Motor neuron (in vitro differentiated cells): Measurements from ENCODE around the gene CFAP100. TPM values are rescaled to one million over a fixed set of nuclear protein-coding genes. Genes with fewer than 3 reads are reported as not detected.

ENCODE experiments used
- ATAC-seq, 8 experiments: fragments of 200-7000 bp; cut with Tn5 transposase; replicated peaks in 6 of 8; 2 replicates each; pipeline ENCODE4 v1.8.0; 2021; ENCODE audit warnings: mild to moderate bottlenecking in 8 of 8, moderate library complexity in 8 of 8
- H3K27ac ChIP-seq, 2 donors: fragments of 250-450 bp; sonication (Bioruptor Pico); 2 replicates each; pipeline ENCODE4 v1.9.0; 2021; ENCODE audit warnings: antibody characterized with exemption in 2 of 2, mild to moderate bottlenecking in 2 of 2, moderate library complexity in 1 of 2
- H3K4me1 ChIP-seq, 2 donors: fragments of 250-450 bp; sonication (Bioruptor Pico); replicated peaks in 1 of 2; 2 replicates each; pipeline ENCODE4 v1.6.1; 2021; ENCODE audit warnings: antibody characterized with exemption in 2 of 2, mild to moderate bottlenecking in 2 of 2, moderate library complexity in 1 of 2
- H3K4me3 ChIP-seq, 5 donors: fragments of 250-450 bp; sonication (Bioruptor Pico); 2 replicates each; pipeline ENCODE4 v1.9.0; 2021; ENCODE audit warnings: antibody characterized with exemption in 5 of 5, mild to moderate bottlenecking in 5 of 5, moderate library complexity in 4 of 5
- WGBS, 10 experiments: fragments of 450-650 bp; shearing (Covaris generic); methylation state at CpG; one replicate each; pipeline ENCODE4 v1.0.0; 2022; 5-methylcytosine and 5-hydroxymethylcytosine counted together
- in situ Hi-C, 9 experiments: fragments of 400-800 bp; cut with MboI; loops; one replicate each; pipeline ENCODE4 v1.15.0; 2021; ENCODE audit warnings: low sequenced_read_pairs in 9 of 9, low pct_unique_long_range_greater_than_20kb in 2 of 9; ENCODE audit not compliant: unreplicated experiment in 9 of 9
- total RNA-seq, 8 experiments: library from RNA; unstranded; fragments of 300-600 nt; gene quantifications; 2 replicates each; pipeline versions ENCODE4 v1.2.3 to v1.2.4, GENCODE V29; 2022

CFAP100 gene
- total RNA-seq, 8 experiments from 2014 or later: 0.22 to 5.8 (median 0.66) TPM; not detected in 4

GRCh38 chr3:126360046-126360713 is 34.5 kb upstream of the CFAP100 start:
- Histone ChIP-seq H3K4me1 (peaks cover 5 to 8% of the 10 kb centered on the region in 2 donors), H3K27ac (no peak overlapping the region), H3K4me3 (no peak overlapping the region)
- ATAC-seq: no peak
- 0 to 80% (median 56%) methylated on average over 1 to 2 of the region's 3 CpGs; no CpG with 5 or more reads in 3 of the 10 experiments for WGBS, 10 experiments
- in situ Hi-C loops: no loop called here

GRCh38 chr3:126360714-126361060 is 34.0 kb upstream of the CFAP100 start:
- 20 to 100% (median 75%) methylated on average over 1 to 2 of the region's 3 CpGs; no CpG with 5 or more reads in 7 of the 10 experiments for WGBS, 10 experiments
- in situ Hi-C loops: no loop called here
- ATAC-seq: no peak
- Histone ChIP-seq H3K4me1 (peaks cover 0 to 3% of the 10 kb centered on the region in 2 donors), H3K27ac (no peak overlapping the region), H3K4me3 (no peak overlapping the region)

- in situ Hi-C loops: no loop called here
- Histone ChIP-seq H3K27ac (no peak overlapping the region), H3K4me3 (no peak overlapping the region), H3K4me1 (peaks cover 0 to 3% of the 10 kb centered on the region in 2 donors)
- WGBS, 10 experiments: 0 to 100% (median 75%) methylated on average over 1 to 7 of the region's 9 CpGs; no CpG with 5 or more reads in 5 of the 10 experiments
- no peak for ATAC-seq
These were observed 33.5 kb upstream of the CFAP100 start for GRCh38 chr3:126361211-126361610.

- H3K4me3 ChIP-seq: no peak overlapping the region
- ATAC-seq: no peak
- peaks cover 0 to 3% of the 10 kb centered on the region in 2 donors for H3K4me1 ChIP-seq
- WGBS, 10 experiments: 40 to 100% (median 71%) methylated on average over 1 to 3 of the region's 9 CpGs; no CpG with 5 or more reads in 5 of the 10 experiments
- in situ Hi-C loops: no loop called here
- H3K27ac ChIP-seq: no peak overlapping the region
These were observed 30.5 kb upstream of the CFAP100 start for GRCh38 chr3:126364130-126364695.

GRCh38 chr3:126364731-126365301 is 29.9 kb upstream of the CFAP100 start:
- in situ Hi-C loops: no loop called here
- Histone ChIP-seq H3K27ac (no peak overlapping the region), H3K4me1 (peaks cover 0 to 3% of the 10 kb centered on the region in 2 donors), H3K4me3 (no peak overlapping the region)
- WGBS, 10 experiments: 60 to 82% (median 82%) methylated on average over 3 of the region's 5 CpGs; no CpG with 5 or more reads in 7 of the 10 experiments
- peak in 2 of 8 experiments; percentile 63 to 83 for ATAC-seq

- 20 to 87% (median 73%) methylated on average over 1 to 9 of the region's 11 CpGs; no CpG with 5 or more reads in 4 of the 10 experiments for WGBS, 10 experiments
- in situ Hi-C loops: no loop called here
- H3K4me3 ChIP-seq: no peak overlapping the region
- no peak for ATAC-seq
- H3K27ac ChIP-seq: no peak overlapping the region
- H3K4me1 ChIP-seq: peaks cover 0 to 3% of the 10 kb centered on the region in 2 donors
These were observed 29.1 kb upstream of the CFAP100 start for GRCh38 chr3:126365351-126366277.

GRCh38 chr3:126367316-126367805 is 27.3 kb upstream of the CFAP100 start:
- WGBS, 10 experiments: 67 to 100% (median 91%) methylated on average over 1 to 5 of the region's 6 CpGs; no CpG with 5 or more reads in 4 of the 10 experiments
- Histone ChIP-seq H3K4me3 (no peak overlapping the region), H3K27ac (no peak overlapping the region), H3K4me1 (peaks cover 0 to 3% of the 10 kb centered on the region in 2 donors)
- ATAC-seq: no peak
- in situ Hi-C loops: no loop called here

GRCh38 chr3:126369490-126369889 is 25.2 kb upstream of the CFAP100 start:
- 33 to 92% (median 60%) methylated on average over 1 to 2 of the region's 2 CpGs; no CpG with 5 or more reads in 3 of the 10 experiments for WGBS, 10 experiments
- ATAC-seq: no peak
- in situ Hi-C loops: no loop called here
- no peak overlapping the region for H3K4me3 ChIP-seq
- H3K27ac ChIP-seq: no peak overlapping the region
- no peaks in the 10 kb centered on the region for H3K4me1 ChIP-seq

- in situ Hi-C loops: no loop called here
- WGBS, 10 experiments: 39 to 100% (median 52%) methylated on average over 1 to 4 of the region's 4 CpGs; no CpG with 5 or more reads in 3 of the 10 experiments
- H3K4me3 ChIP-seq: no peak overlapping the region
- no peak overlapping the region for H3K27ac ChIP-seq
- no peaks in the 10 kb centered on the region for H3K4me1 ChIP-seq
- ATAC-seq: peak in 6 of 8 experiments; percentile 31 to 56 (median 44)
These were observed 24.7 kb upstream of the CFAP100 start for GRCh38 chr3:126370055-126370454.

- no peak overlapping the region for H3K4me3 ChIP-seq
- H3K4me1 ChIP-seq: no peaks in the 10 kb centered on the region
- WGBS, 10 experiments: 67 to 100% (median 93%) methylated on average over 2 to 5 of the region's 7 CpGs; no CpG with 5 or more reads in 7 of the 10 experiments
- H3K27ac ChIP-seq: no peak overlapping the region
- no peak for ATAC-seq
- in situ Hi-C loops: no loop called here
These were observed 24.1 kb upstream of the CFAP100 start for GRCh38 chr3:126370606-126371005.

GRCh38 chr3:126371096-126371705 is 23.5 kb upstream of the CFAP100 start:
- 79 to 100% (median 85%) methylated on average over 1 to 8 of the region's 22 CpGs; no CpG with 5 or more reads in 4 of the 10 experiments for WGBS, 10 experiments
- ATAC-seq: no peak
- in situ Hi-C loops: no loop called here

GRCh38 chr3:126372413-126373145 is 22.1 kb upstream of the CFAP100 start:
- ATAC-seq: no peak
- Histone ChIP-seq H3K27ac (no peak overlapping the region), H3K4me3 (no peak overlapping the region), H3K4me1 (peaks cover 0 to 3% of the 10 kb centered on the region in 2 donors)
- in situ Hi-C loops: no loop called here
- WGBS, 10 experiments: 0 to 87% (median 65%) methylated on average over 1 to 10 of the region's 12 CpGs; no CpG with 5 or more reads in 3 of the 10 experiments

More at GRCh38 chr3:126371096-126371705, 23.5 kb upstream of the CFAP100 start:
- Histone ChIP-seq H3K27ac (no peak overlapping the region), H3K4me3 (no peak overlapping the region), H3K4me1 (peaks cover 0 to 2% of the 10 kb centered on the region in 2 donors)
